Lower leg skin (tissue), 3 donors: Measurements from ENCODE around the gene NQO1.

Experiments
- CTCF ChIP-seq, 3 donors: fragments of 450-650 bp; IDR thresholded peaks; one replicate each; pipeline ENCODE4 v1.5.1; 2016; ENCODE audit warnings: antibody characterized with exemption in 3 of 3, mild to moderate bottlenecking in 3 of 3, moderate library complexity in 2 of 3
- POLR2A ChIP-seq, 2 donors: fragments of 450-650 bp; IDR thresholded peaks; one replicate each; pipeline ENCODE4 v1.6.1; 2016 to 2017; ENCODE audit warnings: antibody characterized with exemption in 2 of 2, mild to moderate bottlenecking in 1 of 2, moderate library complexity in 1 of 2

- TF ChIP-seq POLR2A (IDR thresholded peaks at IDR 0.05) (no peak), CTCF (IDR thresholded peaks at IDR 0.05) (no peak)
Measured at GRCh38 chr16:69767459-69768229, 41.3 kb upstream of the NQO1 start.
